Gastroesophageal sphincter (tissue), 4 donors: Measurements from ENCODE around the gene SMIM35. TPM values are rescaled to one million over a fixed set of nuclear protein-coding genes. Genes with fewer than 3 reads are reported as not detected.

Source experiments
- ATAC-seq: fragments of 150-250 bp; one replicate; pipeline ENCODE4 v1.9.1; 2016; ENCODE audit warnings: mild to moderate bottlenecking, moderate library complexity
- H3K27ac ChIP-seq, 4 donors: fragments of 200-600 bp; sonication (generic) in 3 of 4; 1 replicate in 3 of 4; 2 replicates in 1 of 4; pipeline ENCODE4 v1.5.1; 2016 to 2019
- H3K27me3 ChIP-seq: fragments of 200-600 bp; sonication (generic); one replicate; pipeline ENCODE4 v1.5.1; 2019
- H3K36me3 ChIP-seq, 2 donors: fragments of 200-600 bp; sonication (generic); one replicate each; pipeline ENCODE4 v1.5.1; 2019; ENCODE audit warnings: control low read depth in 1 of 2
- H3K4me1 ChIP-seq, 3 donors: fragments of 200-600 bp; sonication (generic); 1 replicate in 2 of 3; 2 replicates in 1 of 3; pipeline ENCODE4 v1.5.1; 2016 to 2019; ENCODE audit warnings: control low read depth in 2 of 3
- H3K4me3 ChIP-seq, 2 donors: fragments of 200-600 bp; sonication (generic); one replicate each; pipeline ENCODE4 v1.5.1; 2019; ENCODE audit warnings: mild to moderate bottlenecking in 1 of 2, moderate library complexity in 1 of 2
- H3K9me3 ChIP-seq, 3 donors: fragments of 200-600 bp; sonication (generic); one replicate each; pipeline ENCODE4 v1.5.1; 2017 to 2019; ENCODE audit warnings: control low read depth in 2 of 3
- EP300 ChIP-seq: sonication (generic); formaldehyde crosslinking; IDR thresholded peaks from one replicate; pipeline ENCODE4 v1.6.1; 2017; ENCODE audit warnings: antibody characterized with exemption, mild to moderate bottlenecking
- POLR2A ChIP-seq, 2 donors: fragments of 450-650 bp; IDR thresholded peaks; one replicate each; pipeline ENCODE4 v1.6.1; 2017; ENCODE audit warnings: antibody characterized with exemption in 2 of 2, mild to moderate bottlenecking in 2 of 2, moderate library complexity in 1 of 2
- POLR2AphosphoS5 ChIP-seq: sonication (generic); formaldehyde crosslinking; IDR thresholded peaks from one replicate; pipeline ENCODE4 v1.6.1; 2017; ENCODE audit warnings: antibody characterized with exemption
- WGBS, 2 donors: methylation state at CpG; one replicate each; pipeline ENCODE4 v1.1.5; 2018; ENCODE audit warnings: low coverage in 1 of 2; 5-methylcytosine and 5-hydroxymethylcytosine counted together
- total RNA-seq, 4 donors: library from RNA; depleted of rRNA; stranded (reverse); fragments of >200 nt; gene quantifications; one replicate each; pipeline ENCODE4 v1.1.0, GENCODE V29; 2016
- TF ChIP-seq, protein P1 (sequence below), 4 experiments: fragments of 200-600 bp in 2 of 4; fragments of 450-650 bp in 2 of 4; sonication (generic) in 1 of 4; IDR thresholded peaks; one replicate each; pipeline ENCODE4 v1.5.1; 2017 to 2019; ENCODE audit warnings: antibody characterized with exemption in 4 of 4, mild to moderate bottlenecking in 2 of 4, moderate library complexity in 2 of 4

The SMIM35 gene
- total RNA-seq, 4 donors from 2014 or later = 0.13 TPM; not detected in 3

DNA sequence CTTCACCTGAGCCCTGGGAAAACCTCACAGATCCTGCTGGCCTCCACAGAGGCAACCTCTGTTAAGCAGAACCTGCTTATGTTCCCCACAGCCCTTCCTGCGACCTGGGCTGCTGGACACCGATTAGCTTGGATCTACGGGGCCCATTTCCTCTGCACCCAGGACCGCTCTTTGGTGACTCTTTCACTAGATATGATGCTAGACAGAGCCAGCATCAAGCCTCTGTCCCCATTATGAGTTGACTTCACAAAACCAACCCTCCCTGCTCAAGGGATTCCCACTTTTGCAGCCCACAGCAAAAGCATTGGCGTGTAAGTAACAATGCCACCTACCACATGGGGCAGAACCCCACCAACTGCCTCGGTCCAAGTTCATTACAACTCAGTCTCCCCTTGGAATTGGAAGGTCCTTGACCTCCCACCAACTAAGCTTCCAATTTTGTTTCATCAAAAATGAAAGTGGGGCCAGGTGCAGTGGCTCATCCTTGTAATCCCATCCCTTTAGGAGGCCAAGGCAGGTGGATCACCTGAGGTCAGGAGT is 25.1 kb downstream of the SMIM35 start:
- WGBS, 2 donors = 94 to 98% methylated on average over 5 of the region's 6 CpGs
- no peak for ATAC-seq
- Histone ChIP-seq H3K9me3 (no peaks in the 10 kb centered on the region), H3K27ac (no peak overlapping the region), H3K4me3 (no peak overlapping the region), H3K27me3 (peaks cover 20% of the 10 kb centered on the region), H3K36me3 (no peaks in the 10 kb centered on the region), H3K4me1 (no peaks in the 10 kb centered on the region)
- TF ChIP-seq POLR2AphosphoS5 (no peak), POLR2A (IDR thresholded peaks at IDR 0.05) (no peak), EP300 (no peak)
- TF ChIP-seq, protein P1, sequence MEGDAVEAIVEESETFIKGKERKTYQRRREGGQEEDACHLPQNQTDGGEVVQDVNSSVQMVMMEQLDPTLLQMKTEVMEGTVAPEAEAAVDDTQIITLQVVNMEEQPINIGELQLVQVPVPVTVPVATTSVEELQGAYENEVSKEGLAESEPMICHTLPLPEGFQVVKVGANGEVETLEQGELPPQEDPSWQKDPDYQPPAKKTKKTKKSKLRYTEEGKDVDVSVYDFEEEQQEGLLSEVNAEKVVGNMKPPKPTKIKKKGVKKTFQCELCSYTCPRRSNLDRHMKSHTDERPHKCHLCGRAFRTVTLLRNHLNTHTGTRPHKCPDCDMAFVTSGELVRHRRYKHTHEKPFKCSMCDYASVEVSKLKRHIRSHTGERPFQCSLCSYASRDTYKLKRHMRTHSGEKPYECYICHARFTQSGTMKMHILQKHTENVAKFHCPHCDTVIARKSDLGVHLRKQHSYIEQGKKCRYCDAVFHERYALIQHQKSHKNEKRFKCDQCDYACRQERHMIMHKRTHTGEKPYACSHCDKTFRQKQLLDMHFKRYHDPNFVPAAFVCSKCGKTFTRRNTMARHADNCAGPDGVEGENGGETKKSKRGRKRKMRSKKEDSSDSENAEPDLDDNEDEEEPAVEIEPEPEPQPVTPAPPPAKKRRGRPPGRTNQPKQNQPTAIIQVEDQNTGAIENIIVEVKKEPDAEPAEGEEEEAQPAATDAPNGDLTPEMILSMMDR (IDR thresholded peaks at IDR 0.05) = no peak

- H3K9me3 ChIP-seq = no peaks in the 10 kb centered on the region
- H3K4me3 ChIP-seq = no peak overlapping the region
- H3K27me3 ChIP-seq = peaks cover 15% of the 10 kb centered on the region
- no peaks in the 10 kb centered on the region for H3K4me1 ChIP-seq
- ATAC-seq = no peak
- H3K36me3 ChIP-seq = no peaks in the 10 kb centered on the region
- no peak for TF ChIP-seq POLR2A (IDR thresholded peaks at IDR 0.05)
- TF ChIP-seq EP300 = no peak
- TF ChIP-seq POLR2AphosphoS5 = no peak
- TF ChIP-seq, protein P1 (IDR thresholded peaks at IDR 0.05) = no peak
- H3K27ac ChIP-seq = no peak overlapping the region
- 14 to 42% methylated on average over 3 to 4 of the region's 7 CpGs for WGBS, 2 donors
Measured at GRCh38 chr11:118060869-118061268, 25.9 kb downstream of the SMIM35 start.

GRCh38 chr11:118060081-118060661 is 26.6 kb downstream of the SMIM35 start:
- TF ChIP-seq POLR2AphosphoS5 (no peak), EP300 (no peak), POLR2A (IDR thresholded peaks at IDR 0.05) (no peak)
- TF ChIP-seq, protein P1 (IDR thresholded peaks at IDR 0.05) = no peak
- Histone ChIP-seq H3K27me3 (peaks cover 11% of the 10 kb centered on the region), H3K27ac (no peak overlapping the region), H3K9me3 (no peaks in the 10 kb centered on the region), H3K4me1 (no peaks in the 10 kb centered on the region), H3K36me3 (no peaks in the 10 kb centered on the region), H3K4me3 (no peak overlapping the region)
- 60 to 92% methylated on average over 1 to 5 of the region's 10 CpGs for WGBS, 2 donors
- ATAC-seq = no peak

DNA sequence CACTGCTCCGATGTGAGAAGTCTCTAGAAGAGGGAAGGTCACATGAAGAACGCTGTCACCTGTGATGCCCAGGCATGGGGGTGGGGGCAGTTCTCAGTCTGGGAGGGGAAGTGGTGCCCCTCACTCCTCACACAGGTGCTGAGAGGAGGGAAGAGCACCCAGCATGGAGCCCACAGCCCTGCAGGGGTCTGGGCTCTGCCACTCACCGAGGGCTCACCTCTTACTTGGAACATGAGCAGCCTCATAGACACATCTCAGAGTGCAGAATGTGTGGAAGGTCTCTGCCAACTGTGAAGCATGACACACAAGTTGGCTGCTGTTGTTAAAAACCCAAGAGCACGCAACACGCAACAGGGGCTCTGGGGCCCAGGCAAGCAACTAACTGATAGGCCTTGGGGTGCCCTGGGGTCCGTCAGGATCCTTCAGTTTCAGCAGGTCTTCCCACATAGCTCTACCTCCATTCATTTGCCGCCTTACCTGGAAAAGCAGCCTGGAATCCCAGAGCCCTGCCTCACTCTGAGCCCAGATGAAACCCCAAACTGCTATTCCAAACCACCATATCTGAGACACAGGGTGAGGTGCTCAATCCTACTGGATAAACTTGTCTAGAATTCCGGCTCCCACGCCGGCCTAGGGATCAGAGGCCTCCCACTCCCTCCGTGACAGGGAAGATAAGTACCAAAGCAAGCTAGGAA is 27.4 kb downstream of the SMIM35 start:
- no peak for TF ChIP-seq POLR2AphosphoS5
- Histone ChIP-seq H3K4me3 (no peak overlapping the region), H3K4me1 (no peaks in the 10 kb centered on the region), H3K36me3 (no peaks in the 10 kb centered on the region), H3K27ac (no peak overlapping the region), H3K9me3 (no peaks in the 10 kb centered on the region), H3K27me3 (peaks cover 3% of the 10 kb centered on the region)
- 85% methylated on average over 5 of the region's 11 CpGs; no CpG with 5 or more reads in 1 of the 2 donors for WGBS, 2 donors
- ATAC-seq = no peak

- TF ChIP-seq, protein P1 (IDR thresholded peaks at IDR 0.05) = no peak
- TF ChIP-seq POLR2A (IDR thresholded peaks at IDR 0.05) (no peak), POLR2AphosphoS5 (no peak), EP300 (no peak)
- H3K4me1 ChIP-seq = no peaks in the 10 kb centered on the region
- no peaks in the 10 kb centered on the region for H3K36me3 ChIP-seq
- H3K27ac ChIP-seq = no peak overlapping the region
- H3K4me3 ChIP-seq = no peak overlapping the region
- 77 to 100% methylated on average over 1 to 6 of the region's 20 CpGs for WGBS, 2 donors
- no peak for ATAC-seq
- no peaks in the 10 kb centered on the region for H3K9me3 ChIP-seq
- H3K27me3 ChIP-seq = no peaks in the 10 kb centered on the region
Measured at GRCh38 chr11:118058311-118059245, 28.2 kb downstream of the SMIM35 start.
